WTC11 (cell line): ENCODE results near the gene CAPN7.

Experiments used
- AFF4 ChIP-seq: sonication (generic); formaldehyde crosslinking; IDR thresholded peaks from 2 replicates; pipeline ENCODE4 v1.8.1; 2023; ENCODE audit warnings: mild to moderate bottlenecking, missing genetic modification reagents, borderline replicate concordance
- ARID4B ChIP-seq: sonication (generic); formaldehyde crosslinking; IDR thresholded peaks from 2 replicates; pipeline ENCODE4 v1.8.0; 2023; ENCODE audit warnings: missing genetic modification reagents, mild to moderate bottlenecking, borderline replicate concordance
- ATF3 ChIP-seq: sonication (generic); formaldehyde crosslinking; conservative IDR thresholded peaks from 2 replicates; pipeline ENCODE4 v1.8.1; 2022; ENCODE audit warnings: mild to moderate bottlenecking, missing genetic modification reagents
- CTCF ChIP-seq: fragments of 200-600 bp; IDR thresholded peaks from 2 replicates; pipeline ENCODE4 v1.8.0; 2022; ENCODE audit warnings: antibody characterized with exemption
- SMAD4 ChIP-seq: sonication (generic); formaldehyde crosslinking; IDR thresholded peaks from 2 replicates; pipeline ENCODE4 v1.8.0; 2022; ENCODE audit warnings: mild to moderate bottlenecking, missing genetic modification reagents
- SOX15 ChIP-seq: fragments of 250-450 bp; sonication (Bioruptor Pico); IDR thresholded peaks from 2 replicates; pipeline ENCODE4 v1.9.0; 2021; ENCODE audit warnings: mild to moderate bottlenecking
- ZBTB21 ChIP-seq: sonication (generic); formaldehyde crosslinking; IDR thresholded peaks from 2 replicates; pipeline ENCODE4 v1.8.1; 2023; ENCODE audit warnings: mild to moderate bottlenecking, missing genetic modification reagents, borderline replicate concordance
- ZNF416 ChIP-seq: fragments of 250-450 bp; sonication (Bioruptor Pico); IDR thresholded peaks from 2 replicates; pipeline ENCODE4 v1.9.0; 2021; ENCODE audit warnings: mild to moderate bottlenecking, inconsistent platforms
- TF ChIP-seq, protein P1 (sequence below): sonication (generic); formaldehyde crosslinking; IDR thresholded peaks from 2 replicates; pipeline ENCODE4 v1.8.0; 2022; ENCODE audit warnings: mild to moderate bottlenecking, missing genetic modification reagents
- TF ChIP-seq, protein P2 (sequence below): sonication (generic); formaldehyde crosslinking; IDR thresholded peaks from 2 replicates; pipeline ENCODE4 v1.8.1; 2022; ENCODE audit warnings: low read depth, missing genetic modification reagents, borderline replicate concordance

DNA sequence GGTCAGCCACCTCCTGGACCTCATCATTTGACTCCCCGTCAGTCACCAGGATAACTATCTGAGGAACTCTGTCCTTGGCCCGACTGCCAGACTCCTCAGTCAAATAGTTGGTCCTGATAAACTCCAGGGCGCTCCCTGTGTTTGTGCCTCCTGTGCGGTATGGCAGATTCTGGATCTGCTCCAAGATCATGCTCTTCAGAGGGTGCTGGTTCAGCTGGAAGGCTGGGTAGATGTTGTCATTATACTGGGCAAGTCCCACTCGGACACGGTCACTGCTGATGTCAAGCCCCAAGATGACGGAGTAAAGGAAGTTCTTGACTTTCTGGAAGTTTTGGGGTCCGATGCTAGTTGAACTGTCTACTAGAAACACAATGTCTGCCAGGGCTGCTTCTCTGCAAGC is 31.1 kb upstream of the CAPN7 start:
- TF ChIP-seq CTCF (no peak), ARID4B (CRISPR knock-in tag) (no peak), ZBTB21 (CRISPR knock-in tag) (no peak), AFF4 (CRISPR knock-in tag) (no peak), ATF3 (CRISPR knock-in tag) (no peak), SMAD4 (CRISPR knock-in tag) (no peak), SOX15 (CRISPR knock-in tag) (no peak), ZNF416 (CRISPR knock-in tag) (no peak)
- TF ChIP-seq, protein P1, sequence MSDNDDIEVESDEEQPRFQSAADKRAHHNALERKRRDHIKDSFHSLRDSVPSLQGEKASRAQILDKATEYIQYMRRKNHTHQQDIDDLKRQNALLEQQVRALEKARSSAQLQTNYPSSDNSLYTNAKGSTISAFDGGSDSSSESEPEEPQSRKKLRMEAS (CRISPR knock-in tag), result no peak
- TF ChIP-seq, protein P2, sequence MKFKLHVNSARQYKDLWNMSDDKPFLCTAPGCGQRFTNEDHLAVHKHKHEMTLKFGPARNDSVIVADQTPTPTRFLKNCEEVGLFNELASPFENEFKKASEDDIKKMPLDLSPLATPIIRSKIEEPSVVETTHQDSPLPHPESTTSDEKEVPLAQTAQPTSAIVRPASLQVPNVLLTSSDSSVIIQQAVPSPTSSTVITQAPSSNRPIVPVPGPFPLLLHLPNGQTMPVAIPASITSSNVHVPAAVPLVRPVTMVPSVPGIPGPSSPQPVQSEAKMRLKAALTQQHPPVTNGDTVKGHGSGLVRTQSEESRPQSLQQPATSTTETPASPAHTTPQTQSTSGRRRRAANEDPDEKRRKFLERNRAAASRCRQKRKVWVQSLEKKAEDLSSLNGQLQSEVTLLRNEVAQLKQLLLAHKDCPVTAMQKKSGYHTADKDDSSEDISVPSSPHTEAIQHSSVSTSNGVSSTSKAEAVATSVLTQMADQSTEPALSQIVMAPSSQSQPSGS (CRISPR knock-in tag), result no peak
